Measurements from ENCODE around the gene NOTCH2. TPM values are rescaled to one million over a fixed set of nuclear protein-coding genes. Genes with fewer than 3 reads are reported as not detected.
"Not testable (repeated sequence)": the region's sequence is repeated elsewhere in the genome, so short reads cannot be mapped to it uniquely, and the experiment has no call there.

The NOTCH2 gene
- total and polyA plus RNA-seq, 2 experiments from 2014 or later = 42.2 to 85.8 TPM

DNA sequence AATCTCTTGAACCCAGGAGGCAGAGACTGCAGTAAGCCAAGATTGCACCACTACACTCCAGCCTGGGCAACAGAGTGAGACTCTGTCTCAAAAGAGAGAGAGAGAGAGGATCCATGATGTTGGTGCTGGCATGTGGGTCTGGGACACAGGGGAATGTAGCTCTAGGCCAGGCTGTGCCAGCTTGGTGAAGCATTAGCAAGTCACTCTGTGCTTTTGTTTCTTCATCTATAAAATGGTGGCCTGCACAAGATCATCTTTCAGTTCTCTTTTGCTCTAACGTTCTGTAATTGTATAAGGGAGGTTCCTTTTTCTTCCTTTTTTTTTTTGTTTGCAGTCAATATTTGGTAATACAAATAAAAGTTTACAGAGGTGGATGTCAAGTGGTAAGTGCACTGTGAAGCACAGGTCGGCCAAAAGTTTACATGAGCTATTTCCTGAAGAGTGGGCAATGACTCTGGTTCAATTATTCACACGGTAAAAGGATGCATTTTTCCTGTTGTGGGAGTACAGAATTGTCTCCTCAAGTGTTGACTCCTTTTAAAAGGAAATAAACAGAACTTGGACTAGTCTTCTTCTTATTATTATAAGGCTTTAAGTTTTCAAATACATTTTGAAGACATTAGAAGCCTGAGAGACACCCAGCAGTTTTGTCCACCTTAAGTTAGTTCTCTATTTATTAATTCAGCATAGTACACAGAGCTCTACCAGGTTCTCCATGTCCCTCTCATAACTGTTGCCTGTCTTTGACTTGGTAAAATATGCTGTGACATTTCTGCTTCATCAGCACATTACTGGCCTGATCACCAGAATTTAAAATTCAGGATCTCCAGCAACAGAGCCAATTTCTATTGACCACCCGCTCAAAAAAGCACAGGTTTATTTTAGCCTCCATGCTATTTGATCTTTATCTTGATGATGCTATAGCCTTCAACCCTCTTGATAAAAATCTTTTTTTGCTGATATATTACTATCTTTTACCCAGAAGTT, 23.1 kb upstream of the NOTCH2 start:
- not testable (repeated sequence) for H4K20me1 ChIP-seq (ENCODE audit: insufficient read depth, poor library complexity, severe bottlenecking); H3K4me1 ChIP-seq (ENCODE audit: insufficient read depth); H3K79me2 ChIP-seq; H3K4me3 ChIP-seq; H3K27ac ChIP-seq; H3K9me2 ChIP-seq (replicated peaks; ENCODE audit: insufficient read depth); DNase-seq (ENCODE audit: low spot score); H3K9me3 ChIP-seq (ENCODE audit: low read depth); H3K27me3 ChIP-seq; H2AFZ ChIP-seq; H3K36me3 ChIP-seq (replicated peaks; ENCODE audit: insufficient read depth, low read depth); H3K4me2 ChIP-seq
- 65% methylated on average over 4 of the region's 4 CpGs for WGBS (ENCODE audit: low lambda C conversion rate, missing lambda C conversion rate)

- not testable (repeated sequence) for DNase-seq (ENCODE audit: low spot score); H3K27ac ChIP-seq; H2AFZ ChIP-seq; H3K4me3 ChIP-seq; H3K36me3 ChIP-seq (replicated peaks; ENCODE audit: insufficient read depth, low read depth); H3K79me2 ChIP-seq; H3K4me2 ChIP-seq; H3K9me3 ChIP-seq (ENCODE audit: low read depth); H3K4me1 ChIP-seq (ENCODE audit: insufficient read depth); H3K27me3 ChIP-seq; H4K20me1 ChIP-seq (ENCODE audit: insufficient read depth, poor library complexity, severe bottlenecking); H3K9me2 ChIP-seq (replicated peaks; ENCODE audit: insufficient read depth)
- WGBS (ENCODE audit: low lambda C conversion rate, missing lambda C conversion rate) = no CpG with 5 or more reads among the region's 1 CpG
Observed at GRCh38 chr1:120090830-120091229, 21.4 kb upstream of the NOTCH2 start.

GRCh38 chr1:120087959-120088358, 18.5 kb upstream of the NOTCH2 start:
- H3K36me3 ChIP-seq (replicated peaks; ENCODE audit: insufficient read depth, low read depth); H3K4me2 ChIP-seq; H3K4me1 ChIP-seq (ENCODE audit: insufficient read depth); H3K9me3 ChIP-seq (ENCODE audit: low read depth); H4K20me1 ChIP-seq (ENCODE audit: insufficient read depth, poor library complexity, severe bottlenecking); DNase-seq (ENCODE audit: low spot score); H3K9me2 ChIP-seq (replicated peaks; ENCODE audit: insufficient read depth); H3K79me2 ChIP-seq; H3K4me3 ChIP-seq; H3K27ac ChIP-seq; H3K27me3 ChIP-seq; H2AFZ ChIP-seq: not testable (repeated sequence)
- 73% methylated on average over 4 of the region's 4 CpGs for WGBS (ENCODE audit: low lambda C conversion rate, missing lambda C conversion rate)

GRCh38 chr1:120069920-120070214, 405 bp upstream of the NOTCH2 start:
- H2AFZ ChIP-seq; H3K9me2 ChIP-seq (replicated peaks; ENCODE audit: insufficient read depth); DNase-seq (ENCODE audit: low spot score); H3K4me3 ChIP-seq; H3K4me2 ChIP-seq; H3K27ac ChIP-seq; H3K27me3 ChIP-seq; H4K20me1 ChIP-seq (ENCODE audit: insufficient read depth, poor library complexity, severe bottlenecking); H3K36me3 ChIP-seq (replicated peaks; ENCODE audit: insufficient read depth, low read depth); H3K4me1 ChIP-seq (ENCODE audit: insufficient read depth); H3K9me3 ChIP-seq (ENCODE audit: low read depth): not testable (repeated sequence)
- no CpG with 5 or more reads among the region's 8 CpGs for WGBS (ENCODE audit: low lambda C conversion rate, missing lambda C conversion rate)
- peaks cover 17% of the 10 kb centered on the region for H3K79me2 ChIP-seq

- H4K20me1 ChIP-seq (ENCODE audit: insufficient read depth, poor library complexity, severe bottlenecking); H3K36me3 ChIP-seq (replicated peaks; ENCODE audit: insufficient read depth, low read depth); H3K4me1 ChIP-seq (ENCODE audit: insufficient read depth); H3K27me3 ChIP-seq; H3K9me2 ChIP-seq (replicated peaks; ENCODE audit: insufficient read depth); H3K9me3 ChIP-seq (ENCODE audit: low read depth); DNase-seq (ENCODE audit: low spot score): not testable (repeated sequence)
- Histone ChIP-seq H3K4me3 (peak overlapping the region; percentile 88), H3K27ac (peak overlapping the region; percentile 90), H3K79me2 (peaks cover 20% of the 10 kb centered on the region), H3K4me2 (peak overlapping the region; percentile 71), H2AFZ (peak overlapping the region; percentile 45)
- whole genome bisulfite sequencing (ENCODE audit: low lambda C conversion rate, missing lambda C conversion rate) = 0% methylated on average over 11 of the region's 28 CpGs
Observed at GRCh38 chr1:120068683-120069066, 787 bp downstream of the NOTCH2 start.

DNA sequence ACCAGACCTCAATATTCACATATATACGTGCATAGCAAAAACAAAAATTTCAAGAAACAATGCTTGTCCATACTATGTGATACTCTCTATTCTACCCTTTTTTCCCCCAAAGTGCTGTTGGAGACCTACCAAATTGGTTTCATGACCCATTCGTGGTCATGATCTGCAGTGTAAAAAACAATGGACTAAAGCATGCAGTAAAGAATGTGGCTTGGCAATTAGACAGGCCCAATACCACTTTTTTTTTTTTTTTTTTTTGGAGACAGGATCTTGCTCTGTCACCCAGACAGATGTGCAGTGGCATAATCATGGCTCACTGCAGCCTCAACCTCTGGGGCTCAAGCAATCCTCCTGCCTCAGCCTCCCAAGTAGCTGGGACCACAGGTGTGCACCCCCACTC, 21.3 kb downstream of the NOTCH2 start:
- 82% methylated on average over 1 of the region's 2 CpGs for WGBS (ENCODE audit: low lambda C conversion rate, missing lambda C conversion rate)
- H3K4me1 ChIP-seq (ENCODE audit: insufficient read depth); H2AFZ ChIP-seq; H4K20me1 ChIP-seq (ENCODE audit: insufficient read depth, poor library complexity, severe bottlenecking); H3K9me2 ChIP-seq (replicated peaks; ENCODE audit: insufficient read depth); H3K4me2 ChIP-seq; H3K4me3 ChIP-seq; DNase-seq (ENCODE audit: low spot score); H3K27ac ChIP-seq; H3K79me2 ChIP-seq; H3K27me3 ChIP-seq; H3K9me3 ChIP-seq (ENCODE audit: low read depth); H3K36me3 ChIP-seq (replicated peaks; ENCODE audit: insufficient read depth, low read depth): not testable (repeated sequence)

DNA sequence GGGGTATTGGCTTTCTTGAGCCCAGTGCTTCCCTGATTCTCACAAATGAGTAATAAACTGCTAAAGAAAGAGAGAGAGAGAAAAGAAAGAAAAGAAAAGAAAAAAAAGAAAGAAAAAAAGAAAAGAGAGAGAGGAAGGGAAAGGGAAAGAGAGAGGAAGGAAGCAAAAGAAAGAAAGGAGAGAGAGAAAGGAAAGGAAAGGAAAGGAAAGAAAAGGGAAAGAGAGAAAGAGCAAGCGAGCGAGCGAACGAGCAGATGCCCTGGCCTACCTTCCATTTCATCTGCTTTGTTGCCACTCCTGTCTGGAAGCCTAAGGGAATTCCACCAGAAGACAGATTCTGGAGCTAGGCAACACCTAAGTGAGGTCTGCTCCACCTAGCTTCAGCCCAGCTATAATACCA, 27.7 kb downstream of the NOTCH2 start:
- not testable (repeated sequence) for DNase-seq (ENCODE audit: low spot score); H3K79me2 ChIP-seq; H3K4me1 ChIP-seq (ENCODE audit: insufficient read depth); H3K4me3 ChIP-seq; H3K4me2 ChIP-seq; H4K20me1 ChIP-seq (ENCODE audit: insufficient read depth, poor library complexity, severe bottlenecking); H3K27me3 ChIP-seq; H2AFZ ChIP-seq; H3K9me2 ChIP-seq (replicated peaks; ENCODE audit: insufficient read depth); H3K27ac ChIP-seq; H3K36me3 ChIP-seq (replicated peaks; ENCODE audit: insufficient read depth, low read depth); H3K9me3 ChIP-seq (ENCODE audit: low read depth)
- no CpG with 5 or more reads among the region's 4 CpGs for WGBS (ENCODE audit: low lambda C conversion rate, missing lambda C conversion rate)

GRCh38 chr1:120032253-120032652, 37.2 kb downstream of the NOTCH2 start:
- H3K4me2 ChIP-seq; H3K27ac ChIP-seq; DNase-seq (ENCODE audit: low spot score); H3K79me2 ChIP-seq; H3K27me3 ChIP-seq; H3K9me2 ChIP-seq (replicated peaks; ENCODE audit: insufficient read depth); H4K20me1 ChIP-seq (ENCODE audit: insufficient read depth, poor library complexity, severe bottlenecking); H3K4me3 ChIP-seq; H3K9me3 ChIP-seq (ENCODE audit: low read depth); H2AFZ ChIP-seq; H3K36me3 ChIP-seq (replicated peaks; ENCODE audit: insufficient read depth, low read depth); H3K4me1 ChIP-seq (ENCODE audit: insufficient read depth): not testable (repeated sequence)
- 62% methylated on average over 2 of the region's 3 CpGs for WGBS (ENCODE audit: low lambda C conversion rate, missing lambda C conversion rate)

- WGBS (ENCODE audit: low lambda C conversion rate, missing lambda C conversion rate) = no CpG with 5 or more reads among the region's 1 CpG
Observed at GRCh38 chr1:120023791-120024190, 45.7 kb downstream of the NOTCH2 start.

More at GRCh38 chr1:120023791-120024190, 45.7 kb downstream of the NOTCH2 start:
- H3K27ac ChIP-seq; H2AFZ ChIP-seq; H3K27me3 ChIP-seq; DNase-seq (ENCODE audit: low spot score); H3K4me3 ChIP-seq; H3K9me3 ChIP-seq (ENCODE audit: low read depth); H3K4me2 ChIP-seq; H4K20me1 ChIP-seq (ENCODE audit: insufficient read depth, poor library complexity, severe bottlenecking); H3K36me3 ChIP-seq (replicated peaks; ENCODE audit: insufficient read depth, low read depth); H3K79me2 ChIP-seq; H3K9me2 ChIP-seq (replicated peaks; ENCODE audit: insufficient read depth); H3K4me1 ChIP-seq (ENCODE audit: insufficient read depth): not testable (repeated sequence)

Measured in hepatocyte (in vitro differentiated cells).